GM21529 (cell line): ENCODE data around the gene CLEC3B.
"Not testable (repeated sequence)": the region's sequence is repeated elsewhere in the genome, so short reads cannot be mapped to it uniquely, and the experiment has no call there.

Experiments used
- ATAC-seq: cut with Tn5 transposase; IDR thresholded peaks from one replicate; pipeline ENCODE4 v1.9.1; 2021; ENCODE audit not compliant: unreplicated experiment

The CLEC3B gene

GRCh38 chr3:45064512-45065372, 38.6 kb downstream of the CLEC3B start:
- no peak for ATAC-seq

GRCh38 chr3:45065373-45065720, 39.2 kb downstream of the CLEC3B start:
- ATAC-seq: no peak

DNA sequence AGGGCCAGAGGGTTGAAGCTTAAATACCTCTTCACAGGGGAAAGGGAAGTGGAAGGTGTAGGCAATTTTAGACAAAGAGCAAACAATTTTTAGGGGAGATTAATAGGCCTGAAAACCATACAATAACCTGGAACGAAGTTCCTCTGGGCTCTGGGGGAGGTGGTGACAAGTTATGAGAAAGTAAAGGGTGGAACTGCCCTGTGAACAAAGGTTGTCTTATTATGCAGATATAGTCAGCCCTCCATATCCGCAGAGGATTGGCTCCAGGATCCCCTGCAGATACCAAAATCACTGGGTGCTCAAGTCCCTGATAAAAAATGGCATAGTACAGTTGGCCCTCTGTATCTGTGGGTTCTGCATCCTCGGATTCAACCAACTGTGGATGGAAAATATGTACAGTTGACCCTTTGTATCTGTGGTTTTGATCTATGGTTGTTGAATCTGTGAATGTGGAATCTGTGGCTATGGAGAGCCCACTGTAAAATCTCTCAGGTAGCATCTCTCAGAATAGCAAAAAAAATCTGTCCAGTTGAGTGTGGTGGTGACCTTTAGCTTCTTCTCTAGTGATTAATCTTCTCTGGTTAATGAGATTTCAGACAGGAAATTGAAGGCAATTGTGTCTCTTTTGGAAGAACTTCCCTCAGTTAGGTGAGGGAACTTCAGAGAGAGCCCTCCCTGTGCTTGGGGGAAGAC, 40.2 kb downstream of the CLEC3B start:
- ATAC-seq: no peak

DNA sequence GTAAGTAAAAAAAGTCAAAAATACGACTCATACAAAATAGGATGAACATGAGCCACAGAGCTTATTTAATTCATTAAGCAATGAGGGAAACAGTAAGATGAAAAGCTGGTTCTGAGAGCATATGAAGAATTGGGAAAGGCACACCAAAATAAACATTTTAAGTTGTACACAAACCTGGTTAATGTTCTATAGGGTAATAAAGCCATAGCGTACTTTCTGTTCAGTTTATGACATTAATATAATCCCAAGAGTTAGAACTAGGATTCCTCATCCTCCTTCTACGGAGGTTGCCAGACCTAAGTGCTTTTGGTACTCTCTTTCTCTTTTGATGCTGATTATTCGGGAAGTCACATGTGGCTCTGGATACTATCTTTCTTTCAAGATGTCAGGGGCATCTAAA, 41.4 kb downstream of the CLEC3B start:
- ATAC-seq: no peak

- ATAC-seq: no peak
Measured at GRCh38 chr3:45067941-45068340, 41.8 kb downstream of the CLEC3B start.

DNA sequence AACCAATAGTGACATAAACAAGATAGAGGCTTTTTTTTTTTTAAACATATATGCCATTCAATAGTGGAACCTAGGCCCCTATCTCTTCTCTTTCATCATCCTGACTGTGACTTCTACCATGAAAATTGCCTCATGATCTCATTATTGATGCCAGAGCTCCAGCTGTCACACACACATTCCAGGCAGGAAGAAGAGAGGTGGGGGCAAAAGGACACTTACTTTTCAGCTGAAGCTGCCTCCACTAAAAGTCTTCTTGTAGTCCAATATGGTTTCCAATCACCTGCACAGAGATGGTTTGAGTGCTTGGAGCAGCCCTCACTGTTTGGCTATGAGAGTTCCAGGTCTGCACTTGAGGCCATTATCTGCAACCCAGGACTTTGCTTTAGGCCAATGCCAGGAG, 45.0 kb downstream of the CLEC3B start:
- no peak for ATAC-seq

- ATAC-seq: no peak
Measured at GRCh38 chr3:45075821-45076625, 49.9 kb downstream of the CLEC3B start.

DNA sequence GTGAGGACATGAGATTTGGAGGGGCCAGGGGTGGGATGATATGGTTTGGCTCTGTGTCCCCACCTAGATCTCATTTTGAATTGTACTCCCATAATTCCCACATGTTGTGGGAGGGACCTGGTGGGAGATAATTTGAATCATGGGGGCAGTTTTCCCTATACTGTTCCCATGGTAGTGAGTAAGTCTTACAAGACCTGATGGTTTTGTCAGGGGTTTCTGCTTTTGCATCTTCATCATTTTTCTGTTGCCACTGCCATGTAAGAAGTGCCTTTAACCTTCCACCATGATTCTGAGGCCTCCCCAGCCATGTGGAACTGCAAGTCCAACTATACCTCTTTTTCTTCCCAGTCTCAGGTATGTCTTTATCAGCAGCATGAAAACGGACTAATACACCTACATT, 52.2 kb downstream of the CLEC3B start:
- not testable (repeated sequence) for ATAC-seq

GRCh38 chr3:45078910-45079522, 52.9 kb downstream of the CLEC3B start:
- ATAC-seq: no peak

GRCh38 chr3:45079715-45080114, 53.6 kb downstream of the CLEC3B start:
- no peak for ATAC-seq

DNA sequence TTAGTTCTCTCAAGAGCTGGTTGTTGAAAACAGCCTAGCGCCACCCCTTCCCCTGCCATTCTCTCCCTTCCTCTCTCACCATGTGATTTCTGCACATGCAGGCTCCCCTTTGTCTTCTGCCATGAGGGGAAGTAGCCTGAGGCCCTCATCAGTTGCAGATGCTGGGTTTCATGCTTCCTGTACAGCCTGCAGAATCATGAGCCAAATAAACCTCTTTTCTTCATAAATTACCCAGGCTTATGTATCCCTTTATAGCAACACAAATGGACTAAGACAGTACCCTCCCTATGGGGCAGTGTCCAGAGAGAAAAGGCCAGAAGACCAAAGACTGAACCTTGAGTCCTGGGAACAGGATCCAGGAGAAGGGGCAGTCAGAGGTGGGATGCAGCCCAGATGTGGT, 54.7 kb downstream of the CLEC3B start:
- no peak for ATAC-seq

DNA sequence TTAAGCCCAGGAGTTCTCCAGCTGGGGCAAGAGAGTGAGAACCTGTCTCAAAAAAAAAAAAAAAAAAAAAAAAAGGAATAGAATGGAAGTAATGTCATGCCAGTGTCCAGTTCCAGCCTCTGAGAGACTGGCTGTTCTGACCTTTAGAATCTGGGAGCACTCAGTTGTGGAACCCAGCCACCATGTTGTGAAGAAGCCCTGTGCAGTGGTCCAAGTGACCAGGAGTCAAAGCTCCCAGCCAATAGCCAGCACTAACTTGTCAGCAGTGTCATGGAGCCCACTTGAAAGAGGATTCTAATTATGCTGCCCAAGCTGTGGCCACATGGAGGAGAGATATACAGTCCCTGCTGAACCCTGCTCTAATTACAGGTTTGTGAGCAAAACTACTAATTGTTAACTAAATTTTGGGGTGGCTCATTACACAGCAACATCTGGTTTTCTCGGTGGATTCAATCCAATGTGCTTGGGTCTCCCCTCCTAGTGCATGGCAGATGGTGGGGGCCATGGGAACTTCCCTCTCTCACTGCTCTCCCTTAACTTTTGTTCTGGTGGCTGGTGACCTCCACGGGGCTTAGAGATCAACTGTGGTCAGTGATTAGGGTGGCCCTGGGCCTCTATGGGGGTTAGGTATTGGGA, 55.5 kb downstream of the CLEC3B start:
- ATAC-seq: no peak

GRCh38 chr3:45082142-45082538, 56.0 kb downstream of the CLEC3B start:
- ATAC-seq: no peak

- no peak for ATAC-seq
Measured at GRCh38 chr3:45083023-45083422, 56.9 kb downstream of the CLEC3B start.

DNA sequence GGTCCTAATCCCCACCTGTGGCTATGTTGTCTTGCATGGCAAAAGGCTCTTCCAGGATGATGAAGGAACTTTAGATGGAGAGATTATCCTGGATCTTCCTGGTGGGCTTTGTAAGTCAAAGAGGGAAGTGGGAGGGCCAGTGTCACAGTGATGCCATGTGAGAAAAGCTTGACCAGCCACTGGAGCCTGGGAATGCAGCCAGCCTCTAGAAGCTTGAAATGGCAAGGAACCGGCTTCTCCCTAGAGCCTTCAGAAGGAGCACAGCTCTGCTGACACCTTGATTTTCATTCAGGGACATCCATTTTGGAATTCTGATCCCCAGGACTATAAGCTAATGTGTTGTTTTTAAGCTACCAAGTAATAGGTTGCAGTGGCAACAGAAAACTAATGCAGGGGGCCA, 58.3 kb downstream of the CLEC3B start:
- no peak for ATAC-seq

- no peak for ATAC-seq
Measured at GRCh38 chr3:45084820-45085816, 59.0 kb downstream of the CLEC3B start.
